H9 (cell line): ENCODE measurements around the gene PLSCR4. TPM values are rescaled to one million over a fixed set of nuclear protein-coding genes. Genes with fewer than 3 reads are reported as not detected.

Experiments
- DNase-seq: peaks from one replicate; pipeline ENCODE4 v3.0.0-alpha.2; 2017
- H2AFZ ChIP-seq: one replicate; pipeline ENCODE4 v1.6.1; 2013; ENCODE audit warnings: mild to moderate bottlenecking, low read length, control low read depth, moderate library complexity
- H2AK5ac ChIP-seq: 2 replicates; pipeline ENCODE4 v1.6.1; 2013; ENCODE audit warnings: low read length, control low read depth, mixed read lengths; ENCODE audit not compliant: insufficient read length
- H2BK120ac ChIP-seq: one replicate; pipeline ENCODE4 v1.6.1; 2013; ENCODE audit warnings: low read depth, mild to moderate bottlenecking, low read length, control low read depth, inconsistent platforms; ENCODE audit not compliant: poor library complexity, severe bottlenecking
- H2BK12ac ChIP-seq: 2 replicates; pipeline ENCODE4 v1.6.1; 2013; ENCODE audit warnings: low read length, control low read depth, mixed read lengths, low read depth; ENCODE audit not compliant: insufficient read length
- H2BK15ac ChIP-seq: 2 replicates; pipeline ENCODE4 v1.6.1; 2013; ENCODE audit warnings: low read depth, low read length, control low read depth
- H2BK20ac ChIP-seq: one replicate; pipeline ENCODE4 v1.6.1; 2013; ENCODE audit warnings: low read depth, mild to moderate bottlenecking, low read length, control low read depth, inconsistent platforms; ENCODE audit not compliant: poor library complexity, severe bottlenecking
- H2BK5ac ChIP-seq: 2 replicates; pipeline ENCODE4 v1.6.1; 2013; ENCODE audit warnings: low read length, control low read depth, mixed read lengths; ENCODE audit not compliant: insufficient read length
- H3K14ac ChIP-seq: 2 replicates; pipeline ENCODE4 v1.6.1; 2013; ENCODE audit warnings: low read length, control low read depth; ENCODE audit not compliant: insufficient read depth
- H3K18ac ChIP-seq: 2 replicates; pipeline ENCODE4 v1.6.1; 2013; ENCODE audit warnings: low read depth, mild to moderate bottlenecking, mixed read lengths, low read length, control low read depth; ENCODE audit not compliant: insufficient read length
- H3K23ac ChIP-seq: 2 replicates; pipeline ENCODE4 v1.6.1; 2013; ENCODE audit warnings: low read length, control low read depth, mixed read lengths, low read depth; ENCODE audit not compliant: insufficient read length
- H3K23me2 ChIP-seq: 2 replicates; pipeline ENCODE4 v1.6.1; 2013; ENCODE audit warnings: low read depth, mild to moderate bottlenecking, mixed read lengths, low read length, control low read depth; ENCODE audit not compliant: insufficient read length, poor library complexity, severe bottlenecking
- H3K27ac ChIP-seq: 2 replicates; pipeline ENCODE4 v1.5.1; 2013; ENCODE audit warnings: low read length, control low read depth, mixed read lengths, low read depth; ENCODE audit not compliant: insufficient read length
- H3K27me3 ChIP-seq: 2 replicates; pipeline ENCODE4 v1.6.1; 2013; ENCODE audit warnings: low read length, control low read depth, inconsistent platforms; ENCODE audit not compliant: insufficient read depth
- H3K4ac ChIP-seq: 2 replicates; pipeline ENCODE4 v1.6.1; 2013; ENCODE audit warnings: low read depth, mild to moderate bottlenecking, control low read depth, inconsistent platforms, low read length, moderate library complexity
- H3K4me1 ChIP-seq: 2 replicates; pipeline ENCODE4 v1.6.1; 2013; ENCODE audit warnings: low read length, control low read depth, inconsistent platforms; ENCODE audit not compliant: insufficient read depth
- H3K4me2 ChIP-seq: 2 replicates; pipeline ENCODE4 v1.6.1; 2013; ENCODE audit warnings: low read length, control low read depth, mixed read lengths; ENCODE audit not compliant: insufficient read length, insufficient read depth
- H3K56ac ChIP-seq: 2 replicates; pipeline ENCODE4 v1.6.1; 2013; ENCODE audit warnings: low read depth, mild to moderate bottlenecking, mixed read lengths, low read length, control low read depth; ENCODE audit not compliant: insufficient read length
- H3K79me1 ChIP-seq: 2 replicates; pipeline ENCODE4 v1.6.1; 2013; ENCODE audit warnings: low read depth, mild to moderate bottlenecking, moderate library complexity, low read length, control low read depth, inconsistent platforms; ENCODE audit not compliant: insufficient read depth, poor library complexity, severe bottlenecking
- H3K79me2 ChIP-seq: 2 replicates; pipeline ENCODE4 v1.6.1; 2013; ENCODE audit warnings: low read length, control low read depth, inconsistent platforms; ENCODE audit not compliant: insufficient read depth
- H3K9ac ChIP-seq: 2 replicates; pipeline ENCODE4 v1.6.1; 2013; ENCODE audit warnings: low read length, control low read depth, mixed read lengths; ENCODE audit not compliant: insufficient read length; ENCODE audit errors: extremely low read depth
- H3K9me3 ChIP-seq: one replicate; pipeline ENCODE4 v1.6.1; 2013; ENCODE audit warnings: low read depth, low read length, inconsistent platforms; ENCODE audit not compliant: control insufficient read depth
- H3T11ph ChIP-seq: one replicate; pipeline ENCODE4 v1.6.1; 2013; ENCODE audit warnings: mild to moderate bottlenecking, low read length, control low read depth, inconsistent platforms
- H4K20me1 ChIP-seq: one replicate; pipeline ENCODE4 v1.6.1; 2013; ENCODE audit not compliant: control insufficient read depth, insufficient read length, insufficient read depth
- H4K5ac ChIP-seq: 2 replicates; pipeline ENCODE4 v1.6.1; 2013; ENCODE audit warnings: low read depth, mild to moderate bottlenecking, mixed read lengths, low read length, control low read depth; ENCODE audit not compliant: insufficient read length
- H4K8ac ChIP-seq: replicated peaks from 2 replicates; pipeline ENCODE4 v1.6.1; 2013; ENCODE audit warnings: low read length, control low read depth, mixed read lengths, low read depth; ENCODE audit not compliant: insufficient read length
- H4K91ac ChIP-seq: 2 replicates; pipeline ENCODE4 v1.6.1; 2013; ENCODE audit warnings: low read depth, mild to moderate bottlenecking, moderate library complexity, mixed read lengths, low read length, control low read depth; ENCODE audit not compliant: insufficient read length
- H3K27ac Mint-ChIP-seq, 3 experiments: 2 replicates in 2 of 3; 3 replicates in 1 of 3; pipeline ENCODE4 v1.8.0; 2020 to 2021; ENCODE audit warnings: mixed read lengths in 3 of 3, mild to moderate bottlenecking in 1 of 3, moderate library complexity in 1 of 3
- H3K27me3 Mint-ChIP-seq: 2 replicates; pipeline ENCODE4 v1.8.0; 2021; ENCODE audit warnings: low read depth, mild to moderate bottlenecking, moderate library complexity, mixed read lengths
- H3K36me3 Mint-ChIP-seq, 3 experiments: 2 replicates in 2 of 3; 3 replicates in 1 of 3; pipeline ENCODE4 v1.8.0; 2020 to 2021; ENCODE audit warnings: low read depth in 3 of 3, mixed read lengths in 3 of 3; ENCODE audit not compliant: insufficient read depth in 1 of 3
- H3K4me1 Mint-ChIP-seq, 2 experiments: 2 replicates each; pipeline ENCODE4 v1.8.0; 2020; ENCODE audit warnings: mixed read lengths in 2 of 2
- H3K4me3 Mint-ChIP-seq, 2 experiments: 2 replicates in 1 of 2; 3 replicates in 1 of 2; pipeline ENCODE4 v1.8.0; 2020 to 2021; ENCODE audit warnings: mild to moderate bottlenecking in 2 of 2, mixed read lengths in 2 of 2, moderate library complexity in 1 of 2
- H3K9me3 Mint-ChIP-seq, 2 experiments: 2 replicates in 1 of 2; 3 replicates in 1 of 2; pipeline ENCODE4 v1.8.0; 2020; ENCODE audit warnings: mild to moderate bottlenecking in 2 of 2, mixed read lengths in 2 of 2, moderate library complexity in 1 of 2
- CTCF ChIP-seq: fragments of 200-600 bp; sonication (generic); conservative IDR thresholded peaks from 3 replicates; pipeline ENCODE4 v1.8.0; 2021; ENCODE audit warnings: antibody characterized with exemption, mild to moderate bottlenecking
- WGBS: extraction: QIAGEN DNeasy Blood & Tissue Kit; methylation state at CpG from one replicate; pipeline ENCODE4 v1.1.7; 2013; ENCODE audit warnings: missing lambda C conversion rate, low lambda C conversion rate, mixed read lengths; ENCODE audit not compliant: insufficient read length; ENCODE audit errors: extremely low coverage; 5-methylcytosine and 5-hydroxymethylcytosine counted together
- total RNA-seq: library from RNA; stranded (reverse); gene quantifications from 2 replicates; pipeline ENCODE4 v1.2.1, GENCODE V29; 2021

Gene PLSCR4
- total RNA-seq, 1 experiment from 2014 or later = 1.2 TPM

- Histone ChIP-seq H2BK12ac (no peak overlapping the region), H3K27me3 (no peaks in the 10 kb centered on the region), H2BK20ac (no peak overlapping the region), H3K4me1 (peaks cover 6% of the 10 kb centered on the region; the same call in 1 of the 2 replicates), H3K9ac (no peak overlapping the region), H3K18ac (no peak overlapping the region), H3K27ac (no peak overlapping the region), H2BK15ac (no peak overlapping the region), H2BK120ac (no peak overlapping the region), H2AK5ac (no peak overlapping the region), H3K9me3 (no peaks in the 10 kb centered on the region), H3K23ac (no peak overlapping the region), H4K20me1 (no peaks in the 10 kb centered on the region), H4K8ac (no peak overlapping the region), H3T11ph (no peak overlapping the region), H3K79me1 (no peaks in the 10 kb centered on the region), H4K5ac (no peak overlapping the region), H3K79me2 (no peaks in the 10 kb centered on the region), H3K4ac (no peak overlapping the region), H3K14ac (no peak overlapping the region), H3K4me2 (no peak overlapping the region), H3K23me2 (no peaks in the 10 kb centered on the region), H2AFZ (no peak overlapping the region), H2BK5ac (no peak overlapping the region), H3K56ac (no peak overlapping the region), H4K91ac (no peak overlapping the region)
- Mint-ChIP-seq H3K9me3 (no peaks in the 10 kb centered on the region), H3K4me3 (no peak overlapping the region), H3K4me1 (peaks cover 25 to 28% of the 10 kb centered on the region in 2 experiments), H3K36me3 (no peaks in the 10 kb centered on the region; a peak in 1 of 7 replicates), H3K27me3 (no peaks in the 10 kb centered on the region), H3K27ac (no peak overlapping the region)
- TF ChIP-seq CTCF = no peak
- no CpG with 5 or more reads among the region's 6 CpGs for WGBS
- DNase-seq = no peak
Measured at GRCh38 chr3:146268535-146269219, 17.8 kb upstream of the PLSCR4 start.
